ENCODE results near the gene CYP2W1. TPM values are rescaled to one million over a fixed set of nuclear protein-coding genes. Genes with fewer than 3 reads are reported as not detected.
"Not testable (repeated sequence)": the region's sequence is repeated elsewhere in the genome, so short reads cannot be mapped to it uniquely, and the experiment has no call there.

Gene CYP2W1
- not detected for total RNA-seq
- long read RNA-seq: 0 reads

- no peak for DNase-seq
- ATAC-seq: no peak
- intact Hi-C loops (cut with DNase I): loop anchor here in 1 of 2 donors (10.0 kb wide), 1 partner anchor 172 kb away; no protein-coding TSS in a partner anchor
Observed at GRCh38 chr7:983004-983615, at the start of gene CYP2W1. CYP2W1 (plus strand) TSS chr7:983181; CDS start chr7:983212, 31 bp downstream.

- DNase-seq: peak; percentile 19
- ATAC-seq: no peak
- intact Hi-C loops (cut with DNase I): no loop called here
Observed at GRCh38 chr7:934469-935163, 48.4 kb upstream of the CYP2W1 start.

GRCh38 chr7:935164-935873 lies 47.7 kb upstream of the CYP2W1 start:
- DNase-seq: peak; percentile 15
- intact Hi-C loops (cut with DNase I): no loop called here
- no peak for ATAC-seq

- intact Hi-C loops (cut with DNase I): no loop called here
- peak; percentile 13 for DNase-seq
- no peak for ATAC-seq
Observed at GRCh38 chr7:935874-936385, 47.1 kb upstream of the CYP2W1 start.

GRCh38 chr7:936386-937054 lies 46.5 kb upstream of the CYP2W1 start:
- DNase-seq (peak; percentile 20), ATAC-seq (no peak)
- intact Hi-C loops (cut with DNase I): no loop called here

- intact Hi-C loops (cut with DNase I): no loop called here
- DNase-seq: no peak
- no peak for ATAC-seq
Observed at GRCh38 chr7:937856-938484, 45.0 kb upstream of the CYP2W1 start.

GRCh38 chr7:938546-939185 lies 44.3 kb upstream of the CYP2W1 start:
- DNase-seq (peak; percentile 5), ATAC-seq (no peak)
- intact Hi-C loops (cut with DNase I): no loop called here

GRCh38 chr7:939843-940242 lies 43.1 kb upstream of the CYP2W1 start:
- ATAC-seq (no peak), DNase-seq (peak; percentile 1)
- intact Hi-C loops (cut with DNase I): no loop called here

- intact Hi-C loops (cut with DNase I): no loop called here
- no peak for DNase-seq
- ATAC-seq: no peak
Observed at GRCh38 chr7:940599-941408, 42.2 kb upstream of the CYP2W1 start.

- ATAC-seq; DNase-seq; intact Hi-C loops (cut with DNase I): not testable (repeated sequence)
Observed at GRCh38 chr7:943793-944192, 39.2 kb upstream of the CYP2W1 start.

GRCh38 chr7:944744-945143 lies 38.2 kb upstream of the CYP2W1 start:
- intact Hi-C loops (cut with DNase I): no loop called here
- no peak for ATAC-seq
- no peak for DNase-seq

GRCh38 chr7:945147-945555 lies 37.8 kb upstream of the CYP2W1 start:
- intact Hi-C loops (cut with DNase I): no loop called here
- ATAC-seq: no peak
- DNase-seq: peak; percentile 6

GRCh38 chr7:945556-946255 lies 37.3 kb upstream of the CYP2W1 start:
- DNase-seq (no peak), ATAC-seq (peak in 1 of 2 donors; percentile 32)
- intact Hi-C loops (cut with DNase I): no loop called here

- ATAC-seq (no peak), DNase-seq (peak; percentile 3)
- intact Hi-C loops (cut with DNase I): no loop called here
Observed at GRCh38 chr7:946256-946996, 36.6 kb upstream of the CYP2W1 start.

- intact Hi-C loops (cut with DNase I): no loop called here
Observed at GRCh38 chr7:947391-948210, 35.4 kb upstream of the CYP2W1 start.

More at GRCh38 chr7:947391-948210, 35.4 kb upstream of the CYP2W1 start:
- DNase-seq (peak; percentile 15), ATAC-seq (no peak)

Measured in left cardiac atrium (tissue), 4 donors.